ENCODE results near the gene KHSRP. TPM values are rescaled to one million over a fixed set of nuclear protein-coding genes. Genes with fewer than 3 reads are reported as not detected.
A peak's percentile ranks its signal among the peaks of the same experiment; 100 is the strongest.

KHSRP gene
- total and polyA plus RNA-seq, 2 of the 13 experiments (the other 11 are each of a cell fraction or from before 2014, with no cell fraction given): 72.1 to 129 TPM

DNA sequence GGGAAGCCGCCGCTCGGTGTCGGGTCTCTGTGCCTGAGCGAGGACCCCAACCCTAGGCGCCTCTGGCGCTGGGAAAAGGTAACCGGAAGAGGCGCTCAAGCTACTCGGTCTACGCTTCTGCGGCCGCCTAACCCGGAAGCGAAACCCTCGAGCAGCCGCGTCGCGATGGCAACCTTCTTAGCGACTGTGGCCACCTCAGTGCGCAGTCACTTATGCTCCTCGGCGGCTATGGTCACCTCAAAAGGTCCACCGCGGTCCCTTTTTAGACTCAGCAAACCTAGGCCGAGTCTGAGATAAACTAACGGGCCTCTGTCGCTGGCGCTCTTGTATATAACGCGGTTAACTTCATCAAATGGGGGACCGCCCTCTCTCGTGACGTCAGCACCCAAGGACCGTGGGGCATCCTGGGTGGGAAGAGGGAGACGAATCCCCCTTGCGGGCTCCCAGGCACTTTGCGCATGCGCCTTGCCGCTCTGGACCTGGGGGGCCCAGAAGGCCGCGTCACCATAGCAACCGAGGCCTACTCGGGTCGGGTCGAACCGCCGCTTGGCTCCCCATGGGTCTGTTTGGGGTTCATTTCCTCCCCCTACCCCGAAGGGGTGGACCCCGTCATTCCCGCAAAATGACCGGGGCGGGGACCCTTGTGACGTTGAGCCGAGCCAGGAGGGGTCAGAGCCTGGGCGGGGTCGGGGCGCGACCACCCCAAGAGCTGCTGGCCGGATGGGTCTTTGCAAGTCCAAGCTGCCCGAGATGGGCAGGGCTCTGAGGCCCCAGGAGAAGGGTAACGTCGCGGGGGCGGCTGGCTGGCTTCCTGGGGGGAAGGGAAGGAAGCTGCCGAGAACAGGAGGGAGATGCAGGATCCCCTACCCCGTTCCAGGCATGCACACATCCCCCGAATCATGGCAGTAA lies 31.3 kb downstream of the KHSRP start, which contains the start of gene GTF2F1:
Gene GTF2F1 (minus strand): TSS at position 91 of the 909 bp plus-strand sequence. CDS start 169 bp downstream, outside the sequence.
- WGBS (ENCODE audit: low lambda C conversion rate): 0% methylated on average over 6 of the region's 69 CpGs
- ChIA-PET CTCF (ENCODE audit: low intra/inter-chr PET ratio, low total read pairs) (no interaction called here), POLR2A (interaction anchor here (1.3 to 5.5 kb wide), 3 partner anchors 9 to 32 kb away, joined by 8 to 45 read pairs (median 15); partner anchors contain the start of genes ALKBH7 and KHSRP)
- no peaks in the 10 kb centered on the region for H3K9me3 ChIP-seq (ENCODE audit: low read length)
- H3K27ac ChIP-seq (ENCODE audit: extremely low read length, insufficient read depth, low read length): peak within 1 kb of the TSS; percentile 65
- FAIRE-seq: peak; percentile 72
- no peaks in the 10 kb centered on the region for H4K20me1 ChIP-seq (ENCODE audit: insufficient read depth, low read length)
- H3K4me3 ChIP-seq (replicated peaks in 1 of 3; ENCODE audit: insufficient read depth in 1 of 3, low read depth in 2 of 3, low read length in 3 of 3): peak within 1 kb of the TSS; percentile 81 to 99 (median 92)
- H3K79me2 ChIP-seq (ENCODE audit: insufficient read depth, low read length): peaks cover 18% of the 10 kb centered on the region
- H3K4me1 ChIP-seq (ENCODE audit: insufficient read depth, low read length): peaks cover 24% of the 10 kb centered on the region
- peak within 1 kb of the TSS; percentile 95 for H2AFZ ChIP-seq (ENCODE audit: low read length)
- no TSS peak for BruUV-seq (replicated peaks)
- H3K4me2 ChIP-seq (ENCODE audit: low read depth, low read length): peak within 1 kb of the TSS; percentile 96
- H3K9ac ChIP-seq (ENCODE audit: insufficient read depth, low read depth, low read length): peak within 1 kb of the TSS; percentile 88
- peak; percentile 89 for DNase-seq (ENCODE audit: low spot score)
- in situ Hi-C loops (cut with HindIII; ENCODE audit: extremely low pct_ligation_motif_present, low pct_unique_long_range_greater_than_20kb) (no loop called here), intact Hi-C loops (cut with micrococcal nuclease; ENCODE audit: unreplicated experiment) (no loop called here)
- ATAC-seq: peak; percentile 92
- no peaks in the 10 kb centered on the region; a peak in 1 of 5 replicates for H3K27me3 ChIP-seq (ENCODE audit: control insufficient read depth in 1 of 2, insufficient read depth in 2 of 2, low read length in 2 of 2)
- peaks cover 7 to 17% of the 10 kb centered on the region in 2 experiments for H3K36me3 ChIP-seq (replicated peaks in 1 of 2; ENCODE audit: control insufficient read depth in 1 of 2, insufficient read depth in 2 of 2, low read length in 2 of 2)
- TF ChIP-seq FOSL1 (CRISPR knock-in tag; IDR thresholded peaks at IDR 0.05; ENCODE audit: borderline replicate concordance) (no peak), ZFP36 (IDR thresholded peaks at IDR 0.05; ENCODE audit: borderline replicate concordance, low read depth, low read length, partially characterized antibody) (no peak), GATAD1 (CRISPR knock-in tag; IDR thresholded peaks at IDR 0.05) (peak; percentile 92), KDM5B (CRISPR knock-in tag; IDR thresholded peaks at IDR 0.05; ENCODE audit: borderline replicate concordance) (no peak), ZZZ3 (CRISPR knock-in tag; IDR thresholded peaks at IDR 0.05; ENCODE audit: borderline replicate concordance) (no peak), ZNF20 (CRISPR knock-in tag; IDR thresholded peaks at IDR 0.05) (no peak), TBP (CRISPR knock-in tag; IDR thresholded peaks at IDR 0.05) (no peak), POLR2AphosphoS2 (IDR thresholded peaks at IDR 0.05; ENCODE audit: low read depth, low read length) (no peak), RAD21 (CRISPR knock-in tag; IDR thresholded peaks at IDR 0.05) (peak; percentile 63; the same call in 1 of the 2 replicates), HDAC2 (CRISPR knock-in tag; IDR thresholded peaks at IDR 0.05) (0 out of 2 replicates have a peak, but pooled peaks have one; percentile 33), DPF2 (CRISPR knock-in tag; IDR thresholded peaks at IDR 0.05; ENCODE audit: borderline replicate concordance, low read depth) (no peak), SMYD3 (CRISPR knock-in tag; IDR thresholded peaks at IDR 0.05) (no peak), ZSCAN22 (CRISPR knock-in tag; IDR thresholded peaks at IDR 0.05) (no peak), SCMH1 (CRISPR knock-in tag; IDR thresholded peaks at IDR 0.05; ENCODE audit: borderline replicate concordance) (no peak), ZNF773 (CRISPR knock-in tag; IDR thresholded peaks at IDR 0.05; ENCODE audit: borderline replicate concordance) (no peak; the same call in 1 of the 2 replicates), ATAD3A (CRISPR knock-in tag; IDR thresholded peaks at IDR 0.05) (no peak), SIX4 (CRISPR knock-in tag; IDR thresholded peaks at IDR 0.05) (0 out of 2 replicates have a peak, but pooled peaks have one; percentile 45)
- TF ChIP-seq, protein P1, sequence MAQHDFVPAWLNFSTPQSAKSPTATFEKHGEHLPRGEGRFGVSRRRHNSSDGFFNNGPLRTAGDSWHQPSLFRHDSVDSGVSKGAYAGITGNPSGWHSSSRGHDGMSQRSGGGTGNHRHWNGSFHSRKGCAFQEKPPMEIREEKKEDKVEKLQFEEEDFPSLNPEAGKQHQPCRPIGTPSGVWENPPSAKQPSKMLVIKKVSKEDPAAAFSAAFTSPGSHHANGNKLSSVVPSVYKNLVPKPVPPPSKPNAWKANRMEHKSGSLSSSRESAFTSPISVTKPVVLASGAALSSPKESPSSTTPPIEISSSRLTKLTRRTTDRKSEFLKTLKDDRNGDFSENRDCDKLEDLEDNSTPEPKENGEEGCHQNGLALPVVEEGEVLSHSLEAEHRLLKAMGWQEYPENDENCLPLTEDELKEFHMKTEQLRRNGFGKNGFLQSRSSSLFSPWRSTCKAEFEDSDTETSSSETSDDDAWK (CRISPR knock-in tag; IDR thresholded peaks at IDR 0.05): no peak
- TF ChIP-seq, protein P2, sequence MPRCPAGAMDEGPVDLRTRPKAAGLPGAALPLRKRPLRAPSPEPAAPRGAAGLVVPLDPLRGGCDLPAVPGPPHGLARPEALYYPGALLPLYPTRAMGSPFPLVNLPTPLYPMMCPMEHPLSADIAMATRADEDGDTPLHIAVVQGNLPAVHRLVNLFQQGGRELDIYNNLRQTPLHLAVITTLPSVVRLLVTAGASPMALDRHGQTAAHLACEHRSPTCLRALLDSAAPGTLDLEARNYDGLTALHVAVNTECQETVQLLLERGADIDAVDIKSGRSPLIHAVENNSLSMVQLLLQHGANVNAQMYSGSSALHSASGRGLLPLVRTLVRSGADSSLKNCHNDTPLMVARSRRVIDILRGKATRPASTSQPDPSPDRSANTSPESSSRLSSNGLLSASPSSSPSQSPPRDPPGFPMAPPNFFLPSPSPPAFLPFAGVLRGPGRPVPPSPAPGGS (CRISPR knock-in tag; IDR thresholded peaks at IDR 0.05): no peak
- TF ChIP-seq, protein P3, sequence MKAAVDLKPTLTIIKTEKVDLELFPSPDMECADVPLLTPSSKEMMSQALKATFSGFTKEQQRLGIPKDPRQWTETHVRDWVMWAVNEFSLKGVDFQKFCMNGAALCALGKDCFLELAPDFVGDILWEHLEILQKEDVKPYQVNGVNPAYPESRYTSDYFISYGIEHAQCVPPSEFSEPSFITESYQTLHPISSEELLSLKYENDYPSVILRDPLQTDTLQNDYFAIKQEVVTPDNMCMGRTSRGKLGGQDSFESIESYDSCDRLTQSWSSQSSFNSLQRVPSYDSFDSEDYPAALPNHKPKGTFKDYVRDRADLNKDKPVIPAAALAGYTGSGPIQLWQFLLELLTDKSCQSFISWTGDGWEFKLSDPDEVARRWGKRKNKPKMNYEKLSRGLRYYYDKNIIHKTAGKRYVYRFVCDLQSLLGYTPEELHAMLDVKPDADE (CRISPR knock-in tag; IDR thresholded peaks at IDR 0.05): no peak; the same call in 1 of the 2 replicates
- TF ChIP-seq, protein P4, sequence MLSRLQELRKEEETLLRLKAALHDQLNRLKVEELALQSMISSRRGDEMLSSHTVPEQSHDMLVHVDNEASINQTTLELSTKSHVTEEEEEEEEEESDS (CRISPR knock-in tag; IDR thresholded peaks at IDR 0.05; ENCODE audit: borderline replicate concordance): no peak
